KMS-11 (cell line): ENCODE measurements around the gene CAPN1.
A peak's percentile ranks its signal among the peaks of the same experiment; 100 is the strongest.

ENCODE experiments used
- H2AFZ ChIP-seq: fragments of 200-600 bp; sonication (generic); 2 replicates; pipeline ENCODE4 v1.6.1; 2016; ENCODE audit warnings: antibody characterized with exemption, mixed run types, low read depth
- H3K27ac ChIP-seq: fragments of 200-600 bp; sonication (generic); 2 replicates; pipeline ENCODE4 v1.6.1; 2016; ENCODE audit warnings: mild to moderate bottlenecking, mixed run types
- H3K27me3 ChIP-seq: fragments of 200-600 bp; sonication (generic); 2 replicates; pipeline ENCODE4 v1.6.1; 2017; ENCODE audit warnings: mild to moderate bottlenecking, low read depth, mixed run types, moderate library complexity; ENCODE audit not compliant: insufficient read depth
- H3K36me3 ChIP-seq: fragments of 200-600 bp; sonication (generic); 2 replicates; pipeline ENCODE4 v1.6.1; 2017; ENCODE audit warnings: mild to moderate bottlenecking, mixed run types; ENCODE audit not compliant: insufficient read depth
- H3K4me1 ChIP-seq: fragments of 200-600 bp; sonication (generic); 2 replicates; pipeline ENCODE4 v1.6.1; 2016; ENCODE audit warnings: mild to moderate bottlenecking, low read depth, mixed run types; ENCODE audit not compliant: poor library complexity, severe bottlenecking
- H3K4me2 ChIP-seq: fragments of 200-600 bp; sonication (generic); 2 replicates; pipeline ENCODE4 v1.7.0; 2016; ENCODE audit warnings: mild to moderate bottlenecking, mixed run types
- H3K4me3 ChIP-seq: fragments of 200-600 bp; sonication (generic); IDR thresholded peaks from 2 replicates; pipeline ENCODE4 v1.6.1; 2017; ENCODE audit warnings: low read depth, low read length, mixed read lengths; ENCODE audit not compliant: insufficient read depth
- H3K79me2 ChIP-seq: fragments of 200-600 bp; sonication (generic); 2 replicates; pipeline ENCODE4 v1.6.1; 2016; ENCODE audit warnings: low read depth, mixed run types; ENCODE audit not compliant: insufficient read depth
- H3K9ac ChIP-seq: fragments of 200-600 bp; sonication (generic); 2 replicates; pipeline ENCODE4 v1.6.1; 2016; ENCODE audit warnings: mild to moderate bottlenecking, mixed run types
- H4K20me1 ChIP-seq: fragments of 200-600 bp; sonication (generic); 2 replicates; pipeline ENCODE4 v1.6.1; 2016; ENCODE audit warnings: mild to moderate bottlenecking, mixed run types; ENCODE audit not compliant: insufficient read depth
- TF ChIP-seq, protein P1 (sequence below): fragments of 200-600 bp; sonication (generic); conservative IDR thresholded peaks from 2 replicates; pipeline ENCODE4 v1.6.1; 2017; ENCODE audit warnings: low read depth, mild to moderate bottlenecking, antibody characterized with exemption, low read length, moderate library complexity, mixed read lengths

The CAPN1 gene

DNA sequence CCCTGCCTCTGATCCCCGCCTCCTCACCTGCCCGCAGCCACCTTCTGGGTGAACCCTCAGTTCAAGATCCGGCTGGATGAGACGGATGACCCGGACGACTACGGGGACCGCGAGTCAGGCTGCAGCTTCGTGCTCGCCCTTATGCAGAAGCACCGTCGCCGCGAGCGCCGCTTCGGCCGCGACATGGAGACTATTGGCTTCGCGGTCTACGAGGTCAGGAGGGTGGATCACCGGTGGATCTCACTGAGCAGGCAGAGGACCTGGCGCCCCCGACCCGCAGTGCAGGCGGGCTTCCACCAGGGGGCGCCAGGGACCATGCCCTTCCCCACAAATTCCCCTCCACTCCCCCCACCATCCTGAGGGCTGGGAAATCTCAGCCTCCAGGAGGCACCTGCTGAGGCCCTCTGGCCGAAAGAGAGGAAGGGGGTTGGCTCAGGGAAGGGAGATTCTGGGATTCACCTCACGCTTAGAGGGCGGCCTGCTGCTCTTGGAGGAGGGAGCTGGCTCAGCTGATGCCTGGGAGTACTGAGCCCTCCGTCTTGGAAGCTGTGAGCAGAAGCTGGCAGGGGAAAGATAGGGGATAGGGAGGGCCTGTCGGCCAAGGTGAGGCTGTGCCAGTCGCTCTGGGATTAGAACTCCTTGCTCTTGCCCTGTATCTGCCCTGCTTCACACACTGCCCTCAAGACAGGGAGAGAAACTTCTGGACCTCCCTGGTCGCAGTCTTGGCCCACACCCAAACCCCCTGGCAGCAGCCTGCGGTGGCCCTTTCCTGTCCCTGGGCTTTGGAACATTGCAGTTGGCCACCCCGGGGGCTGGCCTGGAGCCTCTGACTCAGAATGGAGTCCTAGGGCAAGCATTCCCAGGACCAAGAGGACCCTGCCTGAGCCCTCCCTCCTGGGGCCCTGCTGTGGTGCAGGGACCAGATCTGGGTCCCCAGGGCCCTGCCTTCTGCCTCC is 23.2 kb downstream of the CAPN1 start:
- H3K4me2 ChIP-seq: no peak overlapping the region
- TF ChIP-seq, protein P1, sequence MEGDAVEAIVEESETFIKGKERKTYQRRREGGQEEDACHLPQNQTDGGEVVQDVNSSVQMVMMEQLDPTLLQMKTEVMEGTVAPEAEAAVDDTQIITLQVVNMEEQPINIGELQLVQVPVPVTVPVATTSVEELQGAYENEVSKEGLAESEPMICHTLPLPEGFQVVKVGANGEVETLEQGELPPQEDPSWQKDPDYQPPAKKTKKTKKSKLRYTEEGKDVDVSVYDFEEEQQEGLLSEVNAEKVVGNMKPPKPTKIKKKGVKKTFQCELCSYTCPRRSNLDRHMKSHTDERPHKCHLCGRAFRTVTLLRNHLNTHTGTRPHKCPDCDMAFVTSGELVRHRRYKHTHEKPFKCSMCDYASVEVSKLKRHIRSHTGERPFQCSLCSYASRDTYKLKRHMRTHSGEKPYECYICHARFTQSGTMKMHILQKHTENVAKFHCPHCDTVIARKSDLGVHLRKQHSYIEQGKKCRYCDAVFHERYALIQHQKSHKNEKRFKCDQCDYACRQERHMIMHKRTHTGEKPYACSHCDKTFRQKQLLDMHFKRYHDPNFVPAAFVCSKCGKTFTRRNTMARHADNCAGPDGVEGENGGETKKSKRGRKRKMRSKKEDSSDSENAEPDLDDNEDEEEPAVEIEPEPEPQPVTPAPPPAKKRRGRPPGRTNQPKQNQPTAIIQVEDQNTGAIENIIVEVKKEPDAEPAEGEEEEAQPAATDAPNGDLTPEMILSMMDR: peak; percentile 90
- no peaks in the 10 kb centered on the region for H3K4me1 ChIP-seq
- no peaks in the 10 kb centered on the region for H3K36me3 ChIP-seq
- H3K79me2 ChIP-seq: no peaks in the 10 kb centered on the region
- H3K9ac ChIP-seq: no peak overlapping the region
- no peak overlapping the region for H3K4me3 ChIP-seq
- no peaks in the 10 kb centered on the region for H3K27me3 ChIP-seq
- no peaks in the 10 kb centered on the region for H4K20me1 ChIP-seq
- H3K27ac ChIP-seq: no peak overlapping the region
- no peak overlapping the region for H2AFZ ChIP-seq

DNA sequence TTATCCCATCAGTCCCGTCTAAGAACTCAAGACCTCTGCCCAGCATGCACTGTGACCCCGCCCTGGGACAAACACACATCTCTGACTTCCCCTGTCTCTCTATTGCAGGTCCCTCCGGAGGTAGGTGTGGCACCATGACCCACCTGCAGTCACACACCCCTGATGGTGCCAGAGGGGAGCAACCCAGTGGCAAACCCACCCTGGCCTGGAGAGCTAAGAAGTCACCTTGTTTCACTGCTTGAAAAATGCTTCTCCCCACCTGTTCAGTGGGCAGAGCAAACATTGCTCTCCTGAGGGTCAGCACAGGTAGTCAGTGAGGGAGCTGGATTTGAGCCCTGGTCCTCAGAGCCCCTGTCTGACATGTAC is 23.9 kb downstream of the CAPN1 start:
- no peak overlapping the region for H3K9ac ChIP-seq
- H3K4me1 ChIP-seq: no peaks in the 10 kb centered on the region
- no peak overlapping the region for H3K4me2 ChIP-seq
- TF ChIP-seq, protein P1: no peak
- H3K27me3 ChIP-seq: no peaks in the 10 kb centered on the region
- no peak overlapping the region for H2AFZ ChIP-seq
- no peak overlapping the region for H3K4me3 ChIP-seq
- H4K20me1 ChIP-seq: no peaks in the 10 kb centered on the region
- no peaks in the 10 kb centered on the region for H3K36me3 ChIP-seq
- no peak overlapping the region for H3K27ac ChIP-seq
- H3K79me2 ChIP-seq: no peaks in the 10 kb centered on the region

GRCh38 chr11:65206441-65206841 is 24.7 kb downstream of the CAPN1 start:
- Histone ChIP-seq H2AFZ (no peak overlapping the region), H3K79me2 (no peaks in the 10 kb centered on the region), H3K4me1 (no peaks in the 10 kb centered on the region), H3K36me3 (no peaks in the 10 kb centered on the region), H3K4me3 (no peak overlapping the region), H3K9ac (no peak overlapping the region), H3K4me2 (no peak overlapping the region), H3K27ac (no peak overlapping the region), H4K20me1 (no peaks in the 10 kb centered on the region), H3K27me3 (no peaks in the 10 kb centered on the region)
- TF ChIP-seq, protein P1: no peak

- Histone ChIP-seq H3K4me2 (no peak overlapping the region), H3K4me3 (no peak overlapping the region), H3K27me3 (no peaks in the 10 kb centered on the region), H3K9ac (no peak overlapping the region), H3K36me3 (no peaks in the 10 kb centered on the region), H3K79me2 (no peaks in the 10 kb centered on the region), H4K20me1 (no peaks in the 10 kb centered on the region), H2AFZ (no peak overlapping the region), H3K27ac (no peak overlapping the region), H3K4me1 (no peaks in the 10 kb centered on the region)
- TF ChIP-seq, protein P1: no peak
Measured at GRCh38 chr11:65206901-65207300, 25.2 kb downstream of the CAPN1 start.
